HepG2 (cell line): ENCODE results near the gene TRPC4AP. TPM values are rescaled to one million over a fixed set of nuclear protein-coding genes. Genes with fewer than 3 reads are reported as not detected.

Source experiments
- ATAC-seq: fragments of 200-7000 bp; cut with Tn5 transposase; 3 replicates; pipeline ENCODE4 v1.9.1; 2020; ENCODE audit warnings: mild to moderate bottlenecking, moderate library complexity
- BruUV-seq: library from RNA; stranded (reverse); fragments of 400-500 nt; replicated peaks from 2 replicates; lab custom pipeline; 2021; lab: Mats Ljungman, UMichigan
- CTCF ChIA-PET: fragments of 300-600 bp; formaldehyde crosslinking; extraction: SDS; loops from one replicate; lab custom pipeline; 2021; ENCODE audit warnings: low total read pairs, inconsistent platforms, low intra/inter-chr PET ratio; lab: Yijun Ruan, JAX
- POLR2A ChIA-PET: fragments of 350-600 bp; sonication (Branson Sonifier 250); formaldehyde crosslinking; loops from one replicate; lab custom pipeline; 2020; ENCODE audit warnings: antibody characterized with exemption, inconsistent platforms; lab: Yijun Ruan, JAX
- DNase-seq: peaks from one replicate; pipeline ENCODE4 v3.0.0-alpha.2; 2015; ENCODE audit warnings: low spot score
- FAIRE-seq: peaks from 3 replicates; lab custom pipeline; 2011; peaks lifted over from hg19 to GRCh38; lab: Jason Lieb, UNC
- H2AFZ ChIP-seq: one replicate; pipeline ENCODE4 v1.6.1; 2011; ENCODE audit warnings: low read length, inconsistent platforms
- H3K27ac ChIP-seq: fragments of 300-600 bp; 3 replicates; pipeline ENCODE4 v1.8.0; 2011; ENCODE audit warnings: mixed run types, mild to moderate bottlenecking, mixed read lengths, low read length, inconsistent platforms; ENCODE audit not compliant: insufficient read depth; ENCODE audit errors: extremely low read length
- H3K27me3 ChIP-seq, 2 experiments: fragments of 200-600 bp in 1 of 2; 2 replicates in 1 of 2; 3 replicates in 1 of 2; pipeline versions ENCODE4 v1.6.0 to v1.8.0; 2011; ENCODE audit warnings: low read length in 2 of 2, mild to moderate bottlenecking in 2 of 2, moderate library complexity in 2 of 2, inconsistent platforms in 1 of 2; ENCODE audit not compliant: insufficient read depth in 2 of 2, control insufficient read depth in 1 of 2
- H3K36me3 ChIP-seq, 2 experiments: fragments of 200-600 bp in 1 of 2; replicated peaks in 1 of 2; 2 replicates in 1 of 2; 3 replicates in 1 of 2; pipeline versions ENCODE4 v1.5.1 to v1.8.0; 2011; ENCODE audit warnings: low read length in 2 of 2, inconsistent platforms in 1 of 2; ENCODE audit not compliant: insufficient read depth in 2 of 2, control insufficient read depth in 1 of 2
- H3K4me1 ChIP-seq: 2 replicates; pipeline ENCODE4 v1.5.1; 2012; ENCODE audit warnings: low read length, inconsistent platforms; ENCODE audit not compliant: insufficient read depth
- H3K4me2 ChIP-seq: 2 replicates; pipeline ENCODE4 v1.6.0; 2011; ENCODE audit warnings: low read depth, low read length, inconsistent platforms
- H3K4me3 ChIP-seq, 3 experiments: fragments of 200-600 bp in 1 of 3; sonication (generic), shearing (Covaris generic) in 1 of 3; replicated peaks in 1 of 3; 2 replicates each; pipeline ENCODE4 v1.5.1; 2011 to 2016; ENCODE audit warnings: low read length in 3 of 3, inconsistent platforms in 2 of 3, low read depth in 2 of 3, mild to moderate bottlenecking in 2 of 3, control low read depth in 1 of 3, mixed read lengths in 1 of 3; ENCODE audit not compliant: insufficient read depth in 1 of 3
- H3K79me2 ChIP-seq: one replicate; pipeline ENCODE4 v1.6.1; 2011; ENCODE audit warnings: low read length, inconsistent platforms; ENCODE audit not compliant: insufficient read depth
- H3K9ac ChIP-seq: 2 replicates; pipeline ENCODE4 v1.6.0; 2011; ENCODE audit warnings: mild to moderate bottlenecking, low read depth, low read length, inconsistent platforms; ENCODE audit not compliant: insufficient read depth
- H3K9me3 ChIP-seq: 2 replicates; pipeline ENCODE4 v1.5.1; 2012; ENCODE audit warnings: mild to moderate bottlenecking, low read length
- H4K20me1 ChIP-seq: 2 replicates; pipeline ENCODE4 v1.6.0; 2011; ENCODE audit warnings: inconsistent platforms, mild to moderate bottlenecking, low read length, moderate library complexity; ENCODE audit not compliant: insufficient read depth
- CCDC6 ChIP-seq: sonication (generic); formaldehyde crosslinking; IDR thresholded peaks from 2 replicates; pipeline ENCODE4 v1.8.1; 2022; ENCODE audit warnings: mild to moderate bottlenecking, missing genetic modification reagents, moderate library complexity
- HNRNPK ChIP-seq: fragments of 200-400 bp; formaldehyde crosslinking; IDR thresholded peaks from 2 replicates; pipeline ENCODE4 v1.6.1; 2018; ENCODE audit warnings: low read length, low read depth, moderate library complexity, mild to moderate bottlenecking; ENCODE audit not compliant: poor library complexity, severe bottlenecking
- HOXA5 ChIP-seq: sonication (generic); formaldehyde crosslinking; IDR thresholded peaks from 2 replicates; pipeline ENCODE4 v1.4.0; 2020; ENCODE audit warnings: missing genetic modification reagents
- ISX ChIP-seq: sonication (generic); formaldehyde crosslinking; conservative IDR thresholded peaks from 2 replicates; pipeline ENCODE4 v1.5.0; 2020; ENCODE audit warnings: missing genetic modification reagents
- KDM3A ChIP-seq: IDR thresholded peaks from 2 replicates; pipeline ENCODE4 v1.6.1; 2018; ENCODE audit warnings: low read depth, missing compliant biosample characterization
- KLF6 ChIP-seq: IDR thresholded peaks from 2 replicates; pipeline ENCODE4 v1.8.0; 2016; ENCODE audit warnings: missing biosample characterization, missing genetic modification reagents
- MAF1 ChIP-seq: sonication (generic); formaldehyde crosslinking; IDR thresholded peaks from 2 replicates; pipeline ENCODE4 v1.5.0; 2020; ENCODE audit warnings: missing genetic modification reagents, borderline replicate concordance
- MXD4 ChIP-seq: IDR thresholded peaks from 2 replicates; pipeline ENCODE4 v1.6.1; 2016; ENCODE audit warnings: mild to moderate bottlenecking, missing biosample characterization, missing genetic modification reagents
- NFIC ChIP-seq: IDR thresholded peaks from 2 replicates; pipeline ENCODE4 v1.6.1; 2012; ENCODE audit warnings: mild to moderate bottlenecking, low read length, inconsistent platforms
- RERE ChIP-seq: IDR thresholded peaks from 2 replicates; pipeline ENCODE4 v1.6.1; 2016; ENCODE audit warnings: low read depth, missing genetic modification reagents, missing compliant biosample characterization
- SNAPC5 ChIP-seq: sonication (generic); formaldehyde crosslinking; IDR thresholded peaks from 2 replicates; pipeline ENCODE4 v1.8.1; 2023; ENCODE audit warnings: mild to moderate bottlenecking, missing genetic modification reagents, borderline replicate concordance
- SOX13 ChIP-seq, 3 experiments: fragments of 450-650 bp in 1 of 3; sonication (generic) in 1 of 3; formaldehyde crosslinking in 1 of 3; IDR thresholded peaks in 2 of 3; conservative IDR thresholded peaks in 1 of 3; 2 replicates each; pipeline versions ENCODE4 v1.5.0 to v1.6.1; 2016 to 2020; ENCODE audit warnings: antibody characterized with exemption in 1 of 3, mild to moderate bottlenecking in 1 of 3, missing compliant biosample characterization in 1 of 3, missing genetic modification reagents in 1 of 3, moderate library complexity in 1 of 3
- ZBTB38 ChIP-seq: sonication (generic); formaldehyde crosslinking; IDR thresholded peaks from 2 replicates; pipeline ENCODE4 v1.5.1; 2020; ENCODE audit warnings: mild to moderate bottlenecking, missing genetic modification reagents
- ZC3H13 ChIP-seq: sonication (generic); formaldehyde crosslinking; IDR thresholded peaks from 2 replicates; pipeline ENCODE4 v1.8.1; 2023; ENCODE audit warnings: mild to moderate bottlenecking, missing genetic modification reagents, moderate library complexity
- ZNF207 ChIP-seq: fragments of 450-650 bp; IDR thresholded peaks from 2 replicates; pipeline ENCODE4 v1.6.1; 2016; ENCODE audit warnings: antibody characterized with exemption, borderline replicate concordance
- ZNF503 ChIP-seq: sonication (generic); formaldehyde crosslinking; IDR thresholded peaks from 2 replicates; pipeline ENCODE4 v1.4.0; 2020; ENCODE audit warnings: missing genetic modification reagents
- ZNF660 ChIP-seq: sonication (generic); formaldehyde crosslinking; IDR thresholded peaks from 2 replicates; pipeline ENCODE4 v1.5.1; 2020; ENCODE audit warnings: mild to moderate bottlenecking, low read depth, missing genetic modification reagents, borderline replicate concordance
- ZNF761 ChIP-seq: sonication (generic); formaldehyde crosslinking; conservative IDR thresholded peaks from 2 replicates; pipeline ENCODE4 v1.4.0; 2020; ENCODE audit warnings: mild to moderate bottlenecking, missing genetic modification reagents
- ZSCAN22 ChIP-seq: sonication (generic); formaldehyde crosslinking; IDR thresholded peaks from 2 replicates; pipeline ENCODE4 v1.4.0; 2020; ENCODE audit warnings: mild to moderate bottlenecking, missing genetic modification reagents
- WGBS: methylation state at CpG from one replicate; pipeline ENCODE4 v1.1.6; 2017; ENCODE audit warnings: low lambda C conversion rate; 5-methylcytosine and 5-hydroxymethylcytosine counted together
- in situ Hi-C: cut with HindIII; loops from 2 replicates; pipeline ENCODE4 v1.10.0; 2017; ENCODE audit warnings: low pct_unique_long_range_greater_than_20kb; ENCODE audit not compliant: extremely low pct_ligation_motif_present
- intact Hi-C: fragments of 100-400 bp; cut with micrococcal nuclease; formaldehyde crosslinking; loops from one replicate; pipeline ENCODE4 v1.10.0; 2022; ENCODE audit not compliant: unreplicated experiment
- polyA plus RNA-seq, 8 experiments: library from polyadenylated mRNA; depleted of rRNA in 3 of 8; stranded (reverse) in 7 of 8; unstranded in 1 of 8; fragments of >200 nt; fragmentation: Illumina TruSeq in 4 of 8; extraction: Trizol in 4 of 8; gene quantifications; 2 replicates each; pipeline versions ENCODE4 v1.2.1 to v1.2.3, GENCODE V29; 2011 to 2016; ENCODE audit warnings: low read depth in 4 of 8, missing spikeins in 1 of 8, mixed read lengths in 1 of 8; ENCODE audit not compliant: insufficient read depth in 1 of 8
- total RNA-seq, 5 experiments: library from RNA; depleted of rRNA; stranded (reverse); fragments of >200 nt; fragmentation: Illumina TruSeq; extraction: Trizol; gene quantifications; 2 replicates each; pipeline ENCODE4 v1.2.3, GENCODE V29; 2016; ENCODE audit warnings: low read depth in 1 of 5

Gene TRPC4AP
- total and polyA plus RNA-seq, 2 of the 13 experiments (the other 11 are each of a cell fraction or from before 2014, with no cell fraction given) = 136 to 137 TPM

- H3K79me2 ChIP-seq = no peaks in the 10 kb centered on the region
- no peak for FAIRE-seq
- H2AFZ ChIP-seq = no peak overlapping the region
- H3K4me2 ChIP-seq = no peak overlapping the region
- BruUV-seq = no TSS peak
- intact Hi-C loops (loop anchor here (5.0 kb wide), 1 partner anchor 286 kb away; no protein-coding TSS in a partner anchor), in situ Hi-C loops (no loop called here)
- peaks cover 2 to 7% of the 10 kb centered on the region in 2 experiments; a peak in 1 of 5 replicates for H3K27me3 ChIP-seq
- ChIA-PET CTCF (no interaction called here), POLR2A (interaction anchor here (1.9 kb wide), 1 partner anchor 21 kb away, joined by 7 read pairs; the partner anchor contains the start of genes GSS and MYH7B)
- no peaks in the 10 kb centered on the region for H4K20me1 ChIP-seq
- no peak overlapping the region for H3K9ac ChIP-seq
- no peaks in the 10 kb centered on the region for H3K9me3 ChIP-seq
- H3K4me3 ChIP-seq = no peak overlapping the region
- peaks cover 27% of the 10 kb centered on the region for H3K4me1 ChIP-seq
- ATAC-seq = no peak
- no peak overlapping the region for H3K27ac ChIP-seq
- H3K36me3 ChIP-seq = no peaks in the 10 kb centered on the region
- no peak for DNase-seq
- 39% methylated on average over 12 of the region's 12 CpGs for WGBS
- TF ChIP-seq CCDC6 (CRISPR knock-in tag) (no peak), RERE (CRISPR knock-in tag) (no peak), KDM3A (CRISPR knock-in tag) (no peak), ISX (CRISPR knock-in tag) (no peak), MAF1 (CRISPR knock-in tag) (no peak), ZNF761 (CRISPR knock-in tag) (no peak), ZNF503 (CRISPR knock-in tag) (no peak), ZSCAN22 (CRISPR knock-in tag) (no peak), ZNF660 (CRISPR knock-in tag) (no peak), ZNF207 (no peak), MXD4 (no peak), NFIC (no peak), HNRNPK (no peak), KLF6 (CRISPR knock-in tag) (no peak), ZC3H13 (no peak), ZBTB38 (no peak), SOX13 (IDR thresholded peaks at IDR 0.05) (no peak), SOX13 (CRISPR knock-in tag; conservative IDR thresholded peaks at IDR 0.05 in 1 of 2, IDR thresholded peaks at IDR 0.05 in 1 of 2) (no peak), HOXA5 (CRISPR knock-in tag) (no peak), SNAPC5 (CRISPR knock-in tag) (no peak)
These were observed 116.3 kb downstream of the TRPC4AP start for GRCh38 chr20:34976286-34976685.
